Measurements from ENCODE around the gene SOAT1. TPM values are rescaled to one million over a fixed set of nuclear protein-coding genes. Genes with fewer than 3 reads are reported as not detected.
"Not testable (repeated sequence)": the region's sequence is repeated elsewhere in the genome, so short reads cannot be mapped to it uniquely, and the experiment has no call there.

Gene SOAT1
- total RNA-seq, 1 experiment from 2014 or later: 28.4 TPM

GRCh38 chr1:179352236-179352635 lies 58.6 kb downstream of the SOAT1 start:
- peaks cover 56% of the 10 kb centered on the region for H3K36me3 Mint-ChIP-seq (ENCODE audit: insufficient read depth, unreplicated experiment)
- ChIA-PET CTCF (interaction anchor here (0.7 to 1.6 kb wide), 5 partner anchors 14 to 144 kb away, joined by 3 to 6 read pairs (median 6); partner anchors contain the start of gene AXDND1), POLR2A (interaction anchor here (0.9 to 1.5 kb wide), 2 partner anchors 13 to 59 kb away, joined by 4 to 6 read pairs; partner anchors contain the start of genes AXDND1 and SOAT1)
- no peak for DNase-seq (ENCODE audit: unreplicated experiment)
- H3K4me1 Mint-ChIP-seq (ENCODE audit: insufficient read depth, unreplicated experiment): no peaks in the 10 kb centered on the region
- BruUV-seq (replicated peaks): no TSS peak
- H3K27me3 Mint-ChIP-seq (ENCODE audit: insufficient read depth, unreplicated experiment): no peaks in the 10 kb centered on the region
- no peaks in the 10 kb centered on the region for H3K9me3 Mint-ChIP-seq (ENCODE audit: unreplicated experiment)
- intact Hi-C loops (cut with micrococcal nuclease): no loop called here
- no peak for TF ChIP-seq CTCF (IDR thresholded peaks at IDR 0.05; ENCODE audit: unreplicated experiment)
- no peak overlapping the region for H3K4me3 Mint-ChIP-seq (ENCODE audit: unreplicated experiment)
- no peak overlapping the region for H3K27ac Mint-ChIP-seq (ENCODE audit: low read depth, unreplicated experiment)

GRCh38 chr1:179353546-179353945 lies 59.9 kb downstream of the SOAT1 start:
- Mint-ChIP-seq H3K4me1 (ENCODE audit: insufficient read depth, unreplicated experiment) (no peaks in the 10 kb centered on the region), H3K4me3 (ENCODE audit: unreplicated experiment) (no peak overlapping the region), H3K27ac (ENCODE audit: low read depth, unreplicated experiment) (no peak overlapping the region), H3K27me3 (ENCODE audit: insufficient read depth, unreplicated experiment) (no peaks in the 10 kb centered on the region), H3K36me3 (ENCODE audit: insufficient read depth, unreplicated experiment) (peaks cover 46% of the 10 kb centered on the region), H3K9me3 (ENCODE audit: unreplicated experiment) (no peaks in the 10 kb centered on the region)
- intact Hi-C loops (cut with micrococcal nuclease): no loop called here
- ChIA-PET CTCF (interaction anchor here (0.6 to 1.6 kb wide), 10 partner anchors 12 to 669 kb away, joined by 3 to 6 read pairs (median 3); partner anchors contain the start of gene AXDND1), POLR2A (interaction anchor here (0.6 to 1.2 kb wide), 4 partner anchors 12 to 903 kb away, joined by 3 to 5 read pairs (median 4); no protein-coding TSS in a partner anchor)
- DNase-seq (ENCODE audit: unreplicated experiment): no peak
- TF ChIP-seq CTCF (IDR thresholded peaks at IDR 0.05; ENCODE audit: unreplicated experiment): no peak
- BruUV-seq (replicated peaks): no TSS peak

- H3K27me3 Mint-ChIP-seq (ENCODE audit: insufficient read depth, unreplicated experiment); H3K4me3 Mint-ChIP-seq (ENCODE audit: unreplicated experiment); BruUV-seq (replicated peaks); H3K36me3 Mint-ChIP-seq (ENCODE audit: insufficient read depth, unreplicated experiment); DNase-seq (ENCODE audit: unreplicated experiment); H3K9me3 Mint-ChIP-seq (ENCODE audit: unreplicated experiment); H3K4me1 Mint-ChIP-seq (ENCODE audit: insufficient read depth, unreplicated experiment); H3K27ac Mint-ChIP-seq (ENCODE audit: low read depth, unreplicated experiment): not testable (repeated sequence)
- POLR2A ChIA-PET: interaction anchor here (0.6 to 1.3 kb wide), 3 partner anchors 67 to 854 kb away, joined by 3 to 8 read pairs (median 4); no protein-coding TSS in a partner anchor
- intact Hi-C loops (cut with micrococcal nuclease): loop anchor here (10.0 kb wide), 1 partner anchor 347 kb away; no protein-coding TSS in a partner anchor
- CTCF ChIA-PET: interaction anchor here (0.7 to 1.3 kb wide), 4 partner anchors 9 to 274 kb away, joined by 3 to 5 read pairs (median 4); no protein-coding TSS in a partner anchor
These were observed 68.0 kb downstream of the SOAT1 start for GRCh38 chr1:179361631-179362030.

- peaks cover 6% of the 10 kb centered on the region for H3K36me3 Mint-ChIP-seq (ENCODE audit: insufficient read depth, unreplicated experiment)
- peaks cover 5% of the 10 kb centered on the region for H3K4me1 Mint-ChIP-seq (ENCODE audit: insufficient read depth, unreplicated experiment)
- peak within 1 kb of the TSS; percentile 77 for H3K4me3 Mint-ChIP-seq (ENCODE audit: unreplicated experiment)
- intact Hi-C loops (cut with micrococcal nuclease): loop anchor here (5.0 to 10.0 kb wide), 2 partner anchors 351 to 833 kb away; no protein-coding TSS in a partner anchor
- H3K27ac Mint-ChIP-seq (ENCODE audit: low read depth, unreplicated experiment): peak within 1 kb of the TSS; percentile 99
- TF ChIP-seq CTCF (IDR thresholded peaks at IDR 0.05; ENCODE audit: unreplicated experiment): no peak
- TSS peak; percentile 91 for BruUV-seq (replicated peaks)
- ChIA-PET CTCF (interaction anchor here (0.6 to 9.0 kb wide), 13 partner anchors 13 to 296 kb away, joined by 3 to 175 read pairs (median 3); partner anchors contain the start of genes SOAT1 and TOR3A), POLR2A (interaction anchor here (0.6 to 1.9 kb wide), 20 partner anchors 10 to 763 kb away, joined by 3 to 29 read pairs (median 4); partner anchors contain the start of genes ABL2, SOAT1 and TOR3A)
- no peaks in the 10 kb centered on the region for H3K27me3 Mint-ChIP-seq (ENCODE audit: insufficient read depth, unreplicated experiment)
- H3K9me3 Mint-ChIP-seq (ENCODE audit: unreplicated experiment): no peaks in the 10 kb centered on the region
- DNase-seq (ENCODE audit: unreplicated experiment): peak; percentile 79
These were observed 71.9 kb downstream of the SOAT1 start, which contains the start of gene AXDND1 for GRCh38 chr1:179365342-179366092. Gene AXDND1, plus strand, starts transcription at chr1:179365971. Its CDS starts 539 bp downstream, at chr1:179366510.

Measured in MCF 10A (cell line).